Common myeloid progenitor, CD34-positive (primary cell): ENCODE data around the gene NDC1.

Source experiments
- CTCF ChIA-PET: fragments of 350-600 bp; sonication (Branson Sonifier 250); formaldehyde crosslinking; loops from one replicate; lab custom pipeline; 2021; ENCODE audit warnings: antibody characterized with exemption; lab: Charles Lee
- POLR2A ChIA-PET: fragments of 350-600 bp; sonication (Branson Sonifier 250); formaldehyde crosslinking; loops from one replicate; lab custom pipeline; 2021; ENCODE audit warnings: antibody characterized with exemption; lab: Charles Lee
- DNase-seq, 3 donors: peaks; one replicate each; pipeline versions ENCODE4 v3.0.0 to v3.0.0-alpha.2; 2013
- H3K27ac ChIP-seq, 2 experiments: 1 replicate in 1 of 2; 2 replicates in 1 of 2; pipeline ENCODE4 v1.7.0; 2013; ENCODE audit warnings: inconsistent platforms in 2 of 2, low read length in 2 of 2, mild to moderate bottlenecking in 2 of 2, low read depth in 1 of 2, moderate library complexity in 1 of 2; ENCODE audit not compliant: severe bottlenecking in 2 of 2, insufficient read depth in 1 of 2, poor library complexity in 1 of 2
- H3K27me3 ChIP-seq, 5 experiments: replicated peaks in 2 of 5; 1 replicate in 3 of 5; 2 replicates in 2 of 5; pipeline versions ENCODE4 v1.6.1 to v1.7.0; 2013; ENCODE audit warnings: low read length in 4 of 5, mild to moderate bottlenecking in 2 of 5, moderate library complexity in 2 of 5, inconsistent platforms in 1 of 5; ENCODE audit not compliant: insufficient read depth in 5 of 5, control insufficient read depth in 4 of 5
- H3K36me3 ChIP-seq, 4 experiments: 1 replicate in 2 of 4; 2 replicates in 2 of 4; pipeline versions ENCODE4 v1.6.1 to v1.7.0; 2013; ENCODE audit warnings: low read length in 3 of 4, control low read depth in 1 of 4, mild to moderate bottlenecking in 1 of 4; ENCODE audit not compliant: control insufficient read depth in 4 of 4, insufficient read depth in 4 of 4
- H3K4me1 ChIP-seq, 4 experiments: 1 replicate in 3 of 4; 2 replicates in 1 of 4; pipeline versions ENCODE4 v1.6.1 to v1.7.1; 2013; ENCODE audit warnings: low read length in 3 of 4, mild to moderate bottlenecking in 3 of 4, control low read depth in 1 of 4, inconsistent platforms in 1 of 4, moderate library complexity in 1 of 4; ENCODE audit not compliant: control insufficient read depth in 4 of 4, insufficient read depth in 4 of 4; ENCODE audit errors: control extremely low read depth in 1 of 4
- H3K4me3 ChIP-seq, 7 experiments: 1 replicate in 4 of 7; 2 replicates in 3 of 7; pipeline versions ENCODE4 v1.5.1 to v1.7.0; 2013; ENCODE audit warnings: mild to moderate bottlenecking in 7 of 7, low read length in 6 of 7, moderate library complexity in 6 of 7, inconsistent platforms in 2 of 7, low read depth in 2 of 7, control low read depth in 1 of 7; ENCODE audit not compliant: insufficient read depth in 4 of 7, control insufficient read depth in 1 of 7; ENCODE audit errors: extremely low read depth in 1 of 7
- H3K9me3 ChIP-seq, 5 experiments: 1 replicate in 4 of 5; 2 replicates in 1 of 5; pipeline versions ENCODE4 v1.6.1 to v1.7.1; 2013; ENCODE audit warnings: low read length in 4 of 5, mild to moderate bottlenecking in 2 of 5, inconsistent platforms in 1 of 5, low read depth in 1 of 5, moderate library complexity in 1 of 5; ENCODE audit not compliant: control insufficient read depth in 4 of 5, insufficient read depth in 2 of 5; ENCODE audit errors: control extremely low read depth in 1 of 5
- WGBS: methylation state at CpG from one replicate; pipeline ENCODE4 v1.1.5; 2013; ENCODE audit not compliant: insufficient coverage; 5-methylcytosine and 5-hydroxymethylcytosine counted together

The NDC1 gene

GRCh38 chr1:53717025-53717804 is 120.9 kb downstream of the NDC1 start:
- DNase-seq = no peak
- peaks cover 0 to 1% (median 0%) of the 10 kb centered on the region in 5 experiments for H3K27me3 ChIP-seq
- no peaks in the 10 kb centered on the region for H3K36me3 ChIP-seq
- H3K27ac ChIP-seq = no peak overlapping the region
- H3K4me3 ChIP-seq = no peak overlapping the region
- CTCF ChIA-PET = interaction anchor here (1.2 kb wide), 1 partner anchor 28 kb away, joined by 3 read pairs; no protein-coding TSS in a partner anchor
- H3K9me3 ChIP-seq = no peaks in the 10 kb centered on the region
- 100% methylated on average over 3 of the region's 6 CpGs for WGBS
- POLR2A ChIA-PET = no interaction called here
- H3K4me1 ChIP-seq = no peaks in the 10 kb centered on the region

- no peak overlapping the region for H3K4me3 ChIP-seq
- ChIA-PET POLR2A (no interaction called here), CTCF (interaction anchor here (0.8 to 1.2 kb wide), 6 partner anchors 8 to 30 kb away, joined by 3 to 4 read pairs (median 3); no protein-coding TSS in a partner anchor)
- no peak overlapping the region for H3K27ac ChIP-seq
- peaks cover 0 to 1% (median 0%) of the 10 kb centered on the region in 5 experiments for H3K27me3 ChIP-seq
- H3K36me3 ChIP-seq = no peaks in the 10 kb centered on the region
- H3K9me3 ChIP-seq = no peaks in the 10 kb centered on the region
- DNase-seq = no peak
- 100% methylated on average over 3 of the region's 5 CpGs for WGBS
- no peaks in the 10 kb centered on the region for H3K4me1 ChIP-seq
Observed at GRCh38 chr1:53716150-53716549, 121.9 kb downstream of the NDC1 start.

- no peaks in the 10 kb centered on the region for H3K9me3 ChIP-seq
- no peak overlapping the region for H3K27ac ChIP-seq
- 82% methylated on average over 11 of the region's 11 CpGs for WGBS
- H3K4me3 ChIP-seq = no peak overlapping the region
- peak in 2 of 3 donors; percentile 27 to 31 for DNase-seq
- peaks cover 0 to 1% (median 0%) of the 10 kb centered on the region in 5 experiments for H3K27me3 ChIP-seq
- no peaks in the 10 kb centered on the region for H3K4me1 ChIP-seq
- no peaks in the 10 kb centered on the region for H3K36me3 ChIP-seq
- CTCF ChIA-PET = interaction anchor here (0.5 to 1.2 kb wide), 7 partner anchors 8 to 41 kb away, joined by 3 to 4 read pairs (median 3); no protein-coding TSS in a partner anchor
- POLR2A ChIA-PET = no interaction called here
Observed at GRCh38 chr1:53715478-53715877, 122.6 kb downstream of the NDC1 start.
